Measurements from ENCODE around the gene CHRNA1.

Gene CHRNA1
- total RNA-seq = 0 to 0.36 (median 0.04) reads per million in 4 experiments

GRCh38 chr2:174764280-174765255 lies at the start of gene CHRNA1:
Gene CHRNA1, minus strand, starts transcription at chr2:174764472. Its CDS starts 78 bp downstream, at chr2:174764394.
- no peak for DNase-seq

GRCh38 chr2:174812037-174812436 lies 47.8 kb upstream of the CHRNA1 start:
- DNase-seq = no peak

- no peak for DNase-seq
Measured at GRCh38 chr2:174807931-174808330, 43.7 kb upstream of the CHRNA1 start.

- DNase-seq = no peak
Measured at GRCh38 chr2:174805803-174806202, 41.5 kb upstream of the CHRNA1 start.

- no peak for DNase-seq
Measured at GRCh38 chr2:174802459-174802858, 38.2 kb upstream of the CHRNA1 start.

GRCh38 chr2:174800436-174801205 lies 36.3 kb upstream of the CHRNA1 start:
- DNase-seq = no peak

GRCh38 chr2:174798801-174799200 lies 34.5 kb upstream of the CHRNA1 start:
- DNase-seq = no peak

- no peak for DNase-seq
Measured at GRCh38 chr2:174797781-174798276, 33.6 kb upstream of the CHRNA1 start.

GRCh38 chr2:174796319-174796771 lies 32.1 kb upstream of the CHRNA1 start:
- no peak for DNase-seq

- no peak for DNase-seq
Measured at GRCh38 chr2:174794851-174795374, 30.6 kb upstream of the CHRNA1 start.

- no peak for DNase-seq
Measured at GRCh38 chr2:174792309-174793025, 28.2 kb upstream of the CHRNA1 start.

- DNase-seq = no peak
Measured at GRCh38 chr2:174791746-174792280, 27.5 kb upstream of the CHRNA1 start.

GRCh38 chr2:174791020-174791419 lies 26.7 kb upstream of the CHRNA1 start:
- DNase-seq = no peak

- no peak for DNase-seq
Measured at GRCh38 chr2:174789001-174789400, 24.7 kb upstream of the CHRNA1 start.

GRCh38 chr2:174788291-174788929 lies 24.1 kb upstream of the CHRNA1 start:
- no peak for DNase-seq

- DNase-seq = no peak
Measured at GRCh38 chr2:174787487-174788205, 23.4 kb upstream of the CHRNA1 start.

- DNase-seq = no peak
Measured at GRCh38 chr2:174786066-174786725, 21.9 kb upstream of the CHRNA1 start.

GRCh38 chr2:174785481-174785880 lies 21.2 kb upstream of the CHRNA1 start:
- DNase-seq = no peak

GRCh38 chr2:174784909-174785308 lies 20.6 kb upstream of the CHRNA1 start:
- no peak for DNase-seq

- no peak for DNase-seq
Measured at GRCh38 chr2:174784316-174784715, 20.0 kb upstream of the CHRNA1 start.
